Endothelial cell of umbilical vein (primary cell): Measurements from ENCODE around the gene LEMD1. TPM values are rescaled to one million over a fixed set of nuclear protein-coding genes. Genes with fewer than 3 reads are reported as not detected.

Source experiments
- BruUV-seq: library from RNA; stranded (reverse); fragments of 400-500 nt; replicated peaks from 2 replicates; lab custom pipeline; 2021; lab: Mats Ljungman, UMichigan
- CTCF ChIA-PET: fragments of 300-600, 350-600 bp; sonication (Branson Sonifier 250); formaldehyde crosslinking; loops from one replicate; lab custom pipeline; 2021; ENCODE audit warnings: antibody characterized with exemption, inconsistent platforms; lab: Charles Lee
- POLR2A ChIA-PET: fragments of 300-600, 350-600 bp; sonication (Branson Sonifier 250); formaldehyde crosslinking; loops from one replicate; lab custom pipeline; 2021; ENCODE audit warnings: antibody characterized with exemption, inconsistent platforms; lab: Charles Lee
- DNase-seq: peaks from one replicate; pipeline ENCODE4 v3.0.0-alpha.2; 2011; ENCODE audit warnings: low read depth, low spot score
- FAIRE-seq: peaks from 2 replicates; lab custom pipeline; 2011; peaks lifted over from hg19 to GRCh38; lab: Jason Lieb, UNC
- H2AFZ ChIP-seq: 2 replicates; pipeline ENCODE4 v1.6.0; 2012; ENCODE audit warnings: low read depth, low read length, control low read depth, inconsistent platforms
- H3K27ac ChIP-seq: 2 replicates; pipeline ENCODE4 v1.5.1; 2011; ENCODE audit warnings: low read depth, mild to moderate bottlenecking, control low read depth, low read length, moderate library complexity; ENCODE audit not compliant: insufficient read depth
- H3K27me3 ChIP-seq, 2 experiments: 2 replicates each; pipeline versions ENCODE4 v1.6.0 to v1.6.1; 2011; ENCODE audit warnings: low read length in 2 of 2, mixed read lengths in 1 of 2; ENCODE audit not compliant: control insufficient read depth in 2 of 2, insufficient read depth in 2 of 2
- H3K36me3 ChIP-seq, 2 experiments: 2 replicates in 1 of 2; 3 replicates in 1 of 2; pipeline ENCODE4 v1.5.1; 2011; ENCODE audit warnings: low read length in 2 of 2, mild to moderate bottlenecking in 1 of 2, moderate library complexity in 1 of 2; ENCODE audit not compliant: control insufficient read depth in 2 of 2, insufficient read depth in 2 of 2; ENCODE audit errors: extremely low read depth in 1 of 2
- H3K4me1 ChIP-seq: 3 replicates; pipeline ENCODE4 v1.5.1; 2011; ENCODE audit warnings: mild to moderate bottlenecking, low read length; ENCODE audit not compliant: control insufficient read depth, insufficient read depth; ENCODE audit errors: extremely low read depth
- H3K4me2 ChIP-seq: 2 replicates; pipeline ENCODE4 v1.6.1; 2011; ENCODE audit warnings: low read length, control low read depth, mixed read lengths; ENCODE audit not compliant: insufficient read depth
- H3K4me3 ChIP-seq, 3 experiments: fragments of 200-600 bp in 1 of 3; sonication (generic), shearing (Covaris generic) in 1 of 3; replicated peaks in 1 of 3; 2 replicates each; pipeline ENCODE4 v1.5.1; 2011 to 2016; ENCODE audit warnings: control low read depth in 3 of 3, low read length in 3 of 3, mild to moderate bottlenecking in 2 of 3, inconsistent platforms in 1 of 3, low read depth in 1 of 3, moderate library complexity in 1 of 3; ENCODE audit not compliant: insufficient read depth in 1 of 3
- H3K79me2 ChIP-seq: 2 replicates; pipeline ENCODE4 v1.6.0; 2012; ENCODE audit warnings: low read length, inconsistent platforms; ENCODE audit not compliant: control insufficient read depth, insufficient read depth
- H3K9ac ChIP-seq: replicated peaks from 2 replicates; pipeline ENCODE3; 2011; ENCODE audit warnings: low read length, control low read depth; ENCODE audit not compliant: insufficient read depth; ENCODE audit errors: extremely low read depth
- H3K9me1 ChIP-seq: replicated peaks from 3 replicates; pipeline ENCODE4 v1.6.0; 2011; ENCODE audit warnings: mild to moderate bottlenecking, low read length; ENCODE audit not compliant: control insufficient read depth, insufficient read depth; ENCODE audit errors: extremely low read depth
- H3K9me3 ChIP-seq: replicated peaks from 2 replicates; pipeline ENCODE4 v1.5.1; 2012; ENCODE audit warnings: low read length, inconsistent platforms; ENCODE audit not compliant: control insufficient read depth, insufficient read depth
- H4K20me1 ChIP-seq: replicated peaks from 2 replicates; pipeline ENCODE3; 2011; ENCODE audit warnings: mild to moderate bottlenecking, low read length; ENCODE audit not compliant: control insufficient read depth, insufficient read depth; ENCODE audit errors: extremely low read depth
- EZH2 ChIP-seq: IDR thresholded peaks from 2 replicates; pipeline ENCODE4 v1.6.1; 2012; ENCODE audit warnings: borderline replicate concordance, low read depth, mild to moderate bottlenecking, moderate library complexity, low read length, inconsistent platforms; ENCODE audit not compliant: severe bottlenecking
- POLR2A ChIP-seq: IDR thresholded peaks from 2 replicates; pipeline ENCODE4 v1.6.1; 2012; ENCODE audit warnings: low read depth, mild to moderate bottlenecking, control low read depth, low read length
- POLR2AphosphoS5 ChIP-seq: IDR thresholded peaks from 2 replicates; pipeline ENCODE4 v1.6.1; 2012; ENCODE audit warnings: low read depth, mild to moderate bottlenecking, control low read depth, low read length, moderate library complexity; ENCODE audit not compliant: insufficient read depth
- dilution Hi-C: fragments of 300-500 bp; cut with MboI; formaldehyde crosslinking; loops from one replicate; pipeline ENCODE4 v1.15.0; 2019; ENCODE audit warnings: low sequenced_read_pairs; ENCODE audit not compliant: extremely low pct_ligation_motif_present
- intact Hi-C: fragments of 100-400 bp; cut with micrococcal nuclease; formaldehyde crosslinking; loops from one replicate; pipeline ENCODE4 v1.10.0; 2022
- polyA plus RNA-seq, 4 experiments: library from polyadenylated mRNA; depleted of rRNA in 3 of 4; stranded (reverse) in 3 of 4; unstranded in 1 of 4; fragments of >200 nt; gene quantifications; 2 replicates each; pipeline versions ENCODE4 v1.2.1 to v1.2.3, GENCODE V29; 2011 to 2012; ENCODE audit warnings: missing spikeins in 1 of 4
- total RNA-seq: library from RNA; stranded (reverse); gene quantifications from 2 replicates; pipeline ENCODE4 v1.2.3, GENCODE V29; 2021

The LEMD1 gene
- total and polyA plus RNA-seq, 2 donors (not counting 3 experiments of a cell fraction or from before 2014, with no cell fraction given), result not detected

- H3K9me1 ChIP-seq, result no peaks in the 10 kb centered on the region
- POLR2A ChIA-PET, result no interaction called here
- H3K4me3 ChIP-seq, result no peak overlapping the region
- H2AFZ ChIP-seq, result no peak overlapping the region
- FAIRE-seq (no peak), DNase-seq (no peak)
- H3K27me3 ChIP-seq, result peaks cover 50 to 53% of the 10 kb centered on the region in 2 experiments
- H3K4me2 ChIP-seq, result no peak overlapping the region
- H3K9ac ChIP-seq, result no peak overlapping the region
- H3K4me1 ChIP-seq, result no peaks in the 10 kb centered on the region
- intact Hi-C loops, result no loop called here
- H3K9me3 ChIP-seq, result no peaks in the 10 kb centered on the region
- CTCF ChIA-PET, result interaction anchor here (1.0 to 1.6 kb wide), 4 partner anchors 10 to 395 kb away, joined by 3 to 4 read pairs (median 3); no protein-coding TSS in a partner anchor
- H3K27ac ChIP-seq, result no peak overlapping the region
- H3K36me3 ChIP-seq, result no peaks in the 10 kb centered on the region
- dilution Hi-C loops, result no loop called here
- no peaks in the 10 kb centered on the region for H3K79me2 ChIP-seq
- no TSS peak for BruUV-seq
- no peak for TF ChIP-seq POLR2AphosphoS5
- TF ChIP-seq EZH2, result peak; percentile 18
- no peaks in the 10 kb centered on the region for H4K20me1 ChIP-seq
These were observed 35.3 kb upstream of the LEMD1 start for GRCh38 chr1:205456868-205457745.

- no peak for DNase-seq
- no peaks in the 10 kb centered on the region for H4K20me1 ChIP-seq
- FAIRE-seq, result no peak
- no peak overlapping the region for H3K9ac ChIP-seq
- H3K4me1 ChIP-seq, result no peaks in the 10 kb centered on the region
- H3K27me3 ChIP-seq, result peaks cover 54 to 55% of the 10 kb centered on the region in 2 experiments
- H3K36me3 ChIP-seq, result no peaks in the 10 kb centered on the region
- no peak overlapping the region for H3K4me3 ChIP-seq
- H3K27ac ChIP-seq, result no peak overlapping the region
- no peaks in the 10 kb centered on the region for H3K9me3 ChIP-seq
- no peak overlapping the region for H2AFZ ChIP-seq
- no peaks in the 10 kb centered on the region for H3K9me1 ChIP-seq
- CTCF ChIA-PET, result interaction anchor here (1.0 kb wide), 1 partner anchor 395 kb away, joined by 3 read pairs; no protein-coding TSS in a partner anchor
- intact Hi-C loops (no loop called here), dilution Hi-C loops (no loop called here)
- no TSS peak for BruUV-seq
- no peak for TF ChIP-seq POLR2A
- TF ChIP-seq EZH2, result peak; percentile 90
- POLR2A ChIA-PET, result no interaction called here
- no peaks in the 10 kb centered on the region for H3K79me2 ChIP-seq
- no peak overlapping the region for H3K4me2 ChIP-seq
These were observed 34.6 kb upstream of the LEMD1 start for GRCh38 chr1:205456383-205456867.
